Mammary epithelial cell (primary cell): ENCODE data around the gene RRAGD.

ENCODE experiments used
- EZH2 ChIP-seq: IDR thresholded peaks from 2 replicates; pipeline ENCODE4 v1.6.1; 2012; ENCODE audit warnings: low read length, inconsistent platforms, borderline replicate concordance
- TF ChIP-seq, protein P1 (sequence below), 2 donors: IDR thresholded peaks in 1 of 2; conservative IDR thresholded peaks in 1 of 2; 2 replicates each; pipeline ENCODE4 v1.5.1; 2011 to 2012; ENCODE audit warnings: inconsistent platforms in 2 of 2, low read length in 2 of 2, mild to moderate bottlenecking in 2 of 2, control low read depth in 1 of 2, low read depth in 1 of 2; ENCODE audit not compliant: insufficient read depth in 1 of 2; ENCODE audit errors: extremely low read depth in 1 of 2

DNA sequence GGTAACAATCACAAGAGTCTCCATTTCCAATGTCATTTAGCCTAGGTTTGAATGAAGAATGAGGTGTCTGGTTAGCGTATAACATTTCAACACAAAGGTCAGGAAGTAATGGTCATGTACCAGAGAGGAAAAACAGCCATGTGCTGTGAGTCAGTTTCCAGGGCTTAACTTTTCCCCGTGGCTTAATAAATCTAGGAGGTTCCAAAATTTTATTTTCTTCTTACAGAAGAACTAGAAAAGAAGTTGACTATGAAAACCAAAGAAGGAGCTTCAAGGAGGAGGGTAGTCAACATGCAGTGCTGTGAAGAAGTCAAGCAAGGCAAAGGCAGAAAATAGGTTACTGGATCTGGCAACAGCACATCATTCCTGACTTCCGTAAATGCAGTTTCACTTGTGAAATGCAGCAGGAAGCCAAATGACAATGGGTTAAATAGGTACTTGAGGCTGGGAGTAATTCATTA, 88.5 kb downstream of the RRAGD start:
- TF ChIP-seq, protein P1, sequence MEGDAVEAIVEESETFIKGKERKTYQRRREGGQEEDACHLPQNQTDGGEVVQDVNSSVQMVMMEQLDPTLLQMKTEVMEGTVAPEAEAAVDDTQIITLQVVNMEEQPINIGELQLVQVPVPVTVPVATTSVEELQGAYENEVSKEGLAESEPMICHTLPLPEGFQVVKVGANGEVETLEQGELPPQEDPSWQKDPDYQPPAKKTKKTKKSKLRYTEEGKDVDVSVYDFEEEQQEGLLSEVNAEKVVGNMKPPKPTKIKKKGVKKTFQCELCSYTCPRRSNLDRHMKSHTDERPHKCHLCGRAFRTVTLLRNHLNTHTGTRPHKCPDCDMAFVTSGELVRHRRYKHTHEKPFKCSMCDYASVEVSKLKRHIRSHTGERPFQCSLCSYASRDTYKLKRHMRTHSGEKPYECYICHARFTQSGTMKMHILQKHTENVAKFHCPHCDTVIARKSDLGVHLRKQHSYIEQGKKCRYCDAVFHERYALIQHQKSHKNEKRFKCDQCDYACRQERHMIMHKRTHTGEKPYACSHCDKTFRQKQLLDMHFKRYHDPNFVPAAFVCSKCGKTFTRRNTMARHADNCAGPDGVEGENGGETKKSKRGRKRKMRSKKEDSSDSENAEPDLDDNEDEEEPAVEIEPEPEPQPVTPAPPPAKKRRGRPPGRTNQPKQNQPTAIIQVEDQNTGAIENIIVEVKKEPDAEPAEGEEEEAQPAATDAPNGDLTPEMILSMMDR (conservative IDR thresholded peaks at IDR 0.05 in 1 of 2, IDR thresholded peaks at IDR 0.05 in 1 of 2; ENCODE audit: extremely low read depth in 1 of 2, insufficient read depth in 1 of 2, low read depth in 1 of 2, low read length in 2 of 2) = no peak
- no peak for TF ChIP-seq EZH2
